Small intestine (tissue), 4 donors: ENCODE data around the gene BLOC1S2. TPM values are rescaled to one million over a fixed set of nuclear protein-coding genes. Genes with fewer than 3 reads are reported as not detected.

Source experiments
- polyA plus RNA-seq, 4 donors: library from polyadenylated mRNA; stranded (reverse) in 3 of 4; unstranded in 1 of 4; fragments of 200-250 nt in 3 of 4; fragments of 120-200 nt in 1 of 4; gene quantifications; one replicate each; pipeline versions ENCODE4 v1.2.1 to v1.2.3, GENCODE V29; 2013
- donor health status: healthy with polysubstance abuse.
- donor health status: Bipolar disorder and iron deficiency.
- donor health status: healthy.

The BLOC1S2 gene
- polyA plus RNA-seq, 4 donors = 33.3 to 47.6 (median 38.3) TPM

Other genes with a start within 250 kb of the BLOC1S2 start
- gene CPN1, start 204.8 kb downstream of the BLOC1S2 start, polyA plus RNA-seq = under 1 TPM in 1 of 4 donors, not detected in 3; 0.99 TPM
- 10 to 100 TPM in 2 of 4 donors, 1 to 10 TPM in 2; 6.5 to 88.5 (median 19.0) TPM for gene ERLIN1, start 100.7 kb downstream of the BLOC1S2 start, polyA plus RNA-seq
- gene CHUK, start 57.1 kb downstream of the BLOC1S2 start, polyA plus RNA-seq = 10 to 100 TPM; 11.9 to 18.3 (median 14.1) TPM
- gene CWF19L1, start 19.0 kb downstream of the BLOC1S2 start, polyA plus RNA-seq = 10 to 100 TPM; 10.5 to 22.3 (median 18.8) TPM
- gene PKD2L1, start 43.5 kb upstream of the BLOC1S2 start, polyA plus RNA-seq = under 1 TPM in 3 of 4 donors, not detected in 1; 0.10 to 0.27 (median 0.19) TPM
- 100 to 1,000 TPM in 1 of 4 donors, 10 to 100 TPM in 3; 14.8 to 144 (median 22.2) TPM for gene SCD, start 60.6 kb upstream of the BLOC1S2 start, polyA plus RNA-seq
- gene WNT8B, start 176.3 kb upstream of the BLOC1S2 start, polyA plus RNA-seq = under 1 TPM in 1 of 4 donors, not detected in 3; 0.10 TPM
- 10 to 100 TPM in 2 of 4 donors, 1 to 10 TPM in 2; 4.4 to 18.6 (median 10.3) TPM for gene SEC31B, start 233.2 kb upstream of the BLOC1S2 start, polyA plus RNA-seq
- gene NDUFB8, start 243.2 kb upstream of the BLOC1S2 start, polyA plus RNA-seq = 100 to 1,000 TPM; 186 to 484 (median 406) TPM
- gene HIF1AN, start 249.3 kb upstream of the BLOC1S2 start, polyA plus RNA-seq = 10 to 100 TPM in 1 of 4 donors, 1 to 10 TPM in 3; 4.2 to 30.5 (median 6.3) TPM